ENCODE results near the gene UBQLN4. TPM values are rescaled to one million over a fixed set of nuclear protein-coding genes. Genes with fewer than 3 reads are reported as not detected.

Gene UBQLN4
- total RNA-seq, 1 experiment from 2014 or later, result 37.3 TPM

DNA sequence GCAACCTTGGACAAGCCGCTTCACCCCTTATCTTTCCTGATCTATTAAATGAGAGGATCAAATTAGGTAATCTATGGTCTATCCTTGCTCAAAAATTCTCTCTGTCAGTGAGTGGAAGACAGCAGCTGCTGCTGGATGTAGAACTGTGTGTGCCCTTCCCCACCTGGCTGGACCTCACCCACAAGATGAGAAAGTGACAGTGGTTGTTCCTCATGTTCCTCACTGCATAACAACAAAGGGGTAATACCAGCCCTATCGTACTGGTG, 49.7 kb downstream of the UBQLN4 start (continued):
- no peak for TF ChIP-seq HMGXB4 (CRISPR knock-in tag; IDR thresholded peaks at IDR 0.05)

- no peaks in the 10 kb centered on the region for H3K9me3 Mint-ChIP-seq
- no peak overlapping the region for H3K4me3 Mint-ChIP-seq
- H3K27me3 Mint-ChIP-seq (ENCODE audit: low read depth), result peaks cover 2% of the 10 kb centered on the region; the same call in 1 of the 2 replicates
- no peaks in the 10 kb centered on the region for H3K36me3 Mint-ChIP-seq
- DNase-seq (ENCODE audit: low spot score), result no peak
- no peak overlapping the region for H3K27ac Mint-ChIP-seq
- H3K4me1 Mint-ChIP-seq, result peaks cover 2% of the 10 kb centered on the region; the same call in 1 of the 2 replicates
- no peak for ATAC-seq
- ChIA-PET CTCF (interaction anchor here (0.5 to 4.7 kb wide), 5 partner anchors 13 to 64 kb away, joined by 3 to 22 read pairs (median 8); partner anchors contain the start of gene ARHGEF2), POLR2A (interaction anchor here (1.7 kb wide), 1 partner anchor 18 kb away, joined by 4 read pairs; no protein-coding TSS in a partner anchor)
- TF ChIP-seq ETV6 (CRISPR knock-in tag; IDR thresholded peaks at IDR 0.05) (no peak), AFF4 (CRISPR knock-in tag; IDR thresholded peaks at IDR 0.05; ENCODE audit: borderline replicate concordance) (no peak), GRHL2 (CRISPR knock-in tag; IDR thresholded peaks at IDR 0.05; ENCODE audit: insufficient replicate concordance, severe bottlenecking) (no peak), JAZF1 (CRISPR knock-in tag; IDR thresholded peaks at IDR 0.05) (no peak), ZNF396 (CRISPR knock-in tag; IDR thresholded peaks at IDR 0.05; ENCODE audit: borderline replicate concordance) (no peak), FOXJ3 (CRISPR knock-in tag; IDR thresholded peaks at IDR 0.05; ENCODE audit: borderline replicate concordance) (no peak), NFE2L1 (CRISPR knock-in tag; IDR thresholded peaks at IDR 0.05) (no peak), ZSCAN18 (CRISPR knock-in tag; IDR thresholded peaks at IDR 0.05) (no peak), ZNF425 (CRISPR knock-in tag; conservative IDR thresholded peaks at IDR 0.05) (no peak), ARID4B (CRISPR knock-in tag; IDR thresholded peaks at IDR 0.05; ENCODE audit: borderline replicate concordance) (no peak), ELF4 (CRISPR knock-in tag; IDR thresholded peaks at IDR 0.05; ENCODE audit: low read depth) (no peak), EMX1 (CRISPR knock-in tag; IDR thresholded peaks at IDR 0.05) (no peak), NR2C2 (CRISPR knock-in tag; IDR thresholded peaks at IDR 0.05) (no peak), CREM (CRISPR knock-in tag; IDR thresholded peaks at IDR 0.05) (no peak), ZNF232 (CRISPR knock-in tag; IDR thresholded peaks at IDR 0.05) (no peak)
- TF ChIP-seq, protein P1, sequence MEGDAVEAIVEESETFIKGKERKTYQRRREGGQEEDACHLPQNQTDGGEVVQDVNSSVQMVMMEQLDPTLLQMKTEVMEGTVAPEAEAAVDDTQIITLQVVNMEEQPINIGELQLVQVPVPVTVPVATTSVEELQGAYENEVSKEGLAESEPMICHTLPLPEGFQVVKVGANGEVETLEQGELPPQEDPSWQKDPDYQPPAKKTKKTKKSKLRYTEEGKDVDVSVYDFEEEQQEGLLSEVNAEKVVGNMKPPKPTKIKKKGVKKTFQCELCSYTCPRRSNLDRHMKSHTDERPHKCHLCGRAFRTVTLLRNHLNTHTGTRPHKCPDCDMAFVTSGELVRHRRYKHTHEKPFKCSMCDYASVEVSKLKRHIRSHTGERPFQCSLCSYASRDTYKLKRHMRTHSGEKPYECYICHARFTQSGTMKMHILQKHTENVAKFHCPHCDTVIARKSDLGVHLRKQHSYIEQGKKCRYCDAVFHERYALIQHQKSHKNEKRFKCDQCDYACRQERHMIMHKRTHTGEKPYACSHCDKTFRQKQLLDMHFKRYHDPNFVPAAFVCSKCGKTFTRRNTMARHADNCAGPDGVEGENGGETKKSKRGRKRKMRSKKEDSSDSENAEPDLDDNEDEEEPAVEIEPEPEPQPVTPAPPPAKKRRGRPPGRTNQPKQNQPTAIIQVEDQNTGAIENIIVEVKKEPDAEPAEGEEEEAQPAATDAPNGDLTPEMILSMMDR (IDR thresholded peaks at IDR 0.05), result no peak
Measured at GRCh38 chr1:156002188-156002911, 51.2 kb downstream of the UBQLN4 start.

All from WTC11 (cell line).